ENCODE measurements around the gene HLA-DMA. TPM values are rescaled to one million over a fixed set of nuclear protein-coding genes. Genes with fewer than 3 reads are reported as not detected.

HLA-DMA gene
- total and polyA plus RNA-seq, 2 of the 4 experiments (the other 2 are of a cell fraction) = 2.3 to 8.3 TPM

GRCh38 chr6:32947552-32948465 is 5.1 kb downstream of the HLA-DMA start (continued):
- no peak for TF ChIP-seq BHLHE40 (IDR thresholded peaks at IDR 0.05; ENCODE audit: low read depth, low read length)
- TF ChIP-seq MAFK (IDR thresholded peaks at IDR 0.05; ENCODE audit: low read depth, low read length) = no peak

GRCh38 chr6:32946893-32947292 is 6.0 kb downstream of the HLA-DMA start:
- no peaks in the 10 kb centered on the region for H4K20me1 ChIP-seq (ENCODE audit: insufficient read depth, low read length)
- H3K23ac ChIP-seq (ENCODE audit: low read depth, low read length) = no peak overlapping the region
- no peak overlapping the region for H4K8ac ChIP-seq (ENCODE audit: low read depth in 2 of 2, low read length in 2 of 2)
- dilution Hi-C loops (cut with HindIII; ENCODE audit: low sequenced_read_pairs, unreplicated experiment) (no loop called here), in situ Hi-C loops (cut with MboI; ENCODE audit: low sequenced_read_pairs) (no loop called here), intact Hi-C loops (cut with micrococcal nuclease) (loop anchor here (1.0 kb wide), 1 partner anchor 62 kb away; no protein-coding TSS in a partner anchor)
- no peak overlapping the region for H2BK15ac ChIP-seq (ENCODE audit: low read depth, low read length)
- ATAC-seq (ENCODE audit: low read depth) (no peak), DNase-seq (no peak)
- H4K5ac ChIP-seq (ENCODE audit: low read depth, low read length) = no peak overlapping the region
- no peak overlapping the region for H4K91ac ChIP-seq (ENCODE audit: insufficient read depth, low read depth, low read length)
- H3K56ac ChIP-seq (ENCODE audit: extremely low read depth, insufficient read depth, low read length) = no peak overlapping the region
- POLR2A ChIA-PET (ENCODE audit: unreplicated experiment) = no interaction called here
- no peak overlapping the region for H3K4me2 ChIP-seq (ENCODE audit: low read depth, low read length)
- H3K9me1 ChIP-seq (ENCODE audit: insufficient read depth, low read length) = peaks cover 6% of the 10 kb centered on the region
- H3K18ac ChIP-seq (ENCODE audit: low read depth, low read length) = no peak overlapping the region
- H3K4ac ChIP-seq (ENCODE audit: low read depth, low read length) = no peak overlapping the region
- H3K9me3 ChIP-seq (ENCODE audit: control insufficient read depth, insufficient read depth, low read length) = no peaks in the 10 kb centered on the region
- CTCF ChIA-PET = interaction anchor here (0.6 to 2.2 kb wide), 2 partner anchors 37 to 418 kb away, joined by 3 to 8 read pairs; no protein-coding TSS in a partner anchor
- no peak overlapping the region for H2BK5ac ChIP-seq (ENCODE audit: low read depth, low read length, poor library complexity, severe bottlenecking)
- peaks cover 9% of the 10 kb centered on the region for H3K4me1 ChIP-seq (ENCODE audit: control insufficient read depth, insufficient read depth, low read length)
- no peak overlapping the region for H3K14ac ChIP-seq (replicated peaks; ENCODE audit: low read depth, low read length)
- H3K4me3 ChIP-seq (ENCODE audit: insufficient read depth, low read depth, low read length) = no peak overlapping the region
- no peaks in the 10 kb centered on the region for H3K27me3 ChIP-seq (ENCODE audit: control insufficient read depth, insufficient read depth, low read length)
- no peak overlapping the region for H2AFZ ChIP-seq (replicated peaks; ENCODE audit: low read length, poor library complexity)
- no peak overlapping the region for H2AK5ac ChIP-seq (ENCODE audit: low read depth, low read length)
- 0 out of 4 replicates have a peak, but pooled peaks cover 0 to under 1% of the 10 kb centered on the region in 2 experiments for H3K79me1 ChIP-seq (ENCODE audit: low read depth in 1 of 2, low read length in 2 of 2)
- H3K36me3 ChIP-seq (ENCODE audit: control insufficient read depth, insufficient read depth, low read length) = no peaks in the 10 kb centered on the region
- H2BK20ac ChIP-seq (ENCODE audit: low read depth, low read length) = no peak overlapping the region
- no peak overlapping the region for H2BK120ac ChIP-seq (ENCODE audit: low read depth, low read length)
- no peak overlapping the region for H2AK9ac ChIP-seq (replicated peaks; ENCODE audit: low read depth, low read length, poor library complexity)
- BruUV-seq (replicated peaks) = no TSS peak
- H3K9ac ChIP-seq (ENCODE audit: low read depth, low read length) = no peak overlapping the region
- H3K27ac ChIP-seq (ENCODE audit: insufficient read depth, low read length) = no peak overlapping the region
- TF ChIP-seq FOS (IDR thresholded peaks at IDR 0.05; ENCODE audit: low read depth, low read length) = no peak
- no peak for TF ChIP-seq ELK1 (IDR thresholded peaks at IDR 0.05; ENCODE audit: borderline replicate concordance, low read depth, low read length)
- TF ChIP-seq RCOR1 (IDR thresholded peaks at IDR 0.05; ENCODE audit: insufficient replicate concordance, low read length) = no peak
- no peak for TF ChIP-seq MAZ (IDR thresholded peaks at IDR 0.05; ENCODE audit: borderline replicate concordance, low read depth, low read length)
- no peak for TF ChIP-seq CEBPB (IDR thresholded peaks at IDR 0.05; ENCODE audit: low read depth, low read length)
- TF ChIP-seq RFX5 (IDR thresholded peaks at IDR 0.05; ENCODE audit: low read depth, low read length) = no peak
- TF ChIP-seq MAFK (IDR thresholded peaks at IDR 0.05; ENCODE audit: low read depth, low read length) = no peak
- TF ChIP-seq CHD1 (IDR thresholded peaks at IDR 0.05; ENCODE audit: low read depth, low read length) = no peak
- TF ChIP-seq SMC3 (IDR thresholded peaks at IDR 0.05; ENCODE audit: low read depth, low read length) = no peak
- TF ChIP-seq CTCF (conservative IDR thresholded peaks at IDR 0.05; ENCODE audit: low read depth, low read length) = no peak
- TF ChIP-seq RAD21 (IDR thresholded peaks at IDR 0.05; ENCODE audit: low read length) = no peak
- no peak for TF ChIP-seq MXI1 (IDR thresholded peaks at IDR 0.05; ENCODE audit: borderline replicate concordance, low read depth, low read length)
- no peak for TF ChIP-seq POLR2A (IDR thresholded peaks at IDR 0.05; ENCODE audit: low read depth, low read length)
